Neutrophil (primary cell): ENCODE results near the gene VSNL1.

Experiments
- H3K27ac ChIP-seq: fragments of 200-600 bp; sonication (generic); 2 replicates; pipeline ENCODE4 v1.5.1; 2016; ENCODE audit warnings: mild to moderate bottlenecking, moderate library complexity
- H3K27me3 ChIP-seq: fragments of 200-600 bp; sonication (generic); 2 replicates; pipeline ENCODE4 v1.6.0; 2016; ENCODE audit warnings: mild to moderate bottlenecking
- H3K36me3 ChIP-seq: fragments of 200-600 bp; sonication (generic); 2 replicates; pipeline ENCODE4 v1.5.1; 2017
- H3K4me1 ChIP-seq, 2 experiments: fragments of 200-600 bp in 1 of 2; sonication (generic) in 1 of 2; 1 replicate in 1 of 2; 2 replicates in 1 of 2; pipeline versions ENCODE4 v1.5.1 to v1.6.1; 2013 to 2016; ENCODE audit warnings: low read depth in 1 of 2, low read length in 1 of 2, mild to moderate bottlenecking in 1 of 2, moderate library complexity in 1 of 2; ENCODE audit not compliant: control insufficient read depth in 1 of 2, insufficient read depth in 1 of 2
- H3K4me3 ChIP-seq, 2 experiments: fragments of 200-600 bp in 1 of 2; sonication (generic) in 1 of 2; 1 replicate in 1 of 2; 2 replicates in 1 of 2; pipeline ENCODE4 v1.5.1; 2013 to 2016; ENCODE audit warnings: low read depth in 1 of 2, low read length in 1 of 2, mild to moderate bottlenecking in 1 of 2, moderate library complexity in 1 of 2
- H3K9me3 ChIP-seq: fragments of 200-600 bp; sonication (generic); 2 replicates; pipeline ENCODE4 v1.5.1; 2016
- CTCF ChIP-seq: fragments of 200-600 bp; sonication (generic); IDR thresholded peaks from 2 replicates; pipeline ENCODE4 v1.5.1; 2016; ENCODE audit warnings: antibody characterized with exemption

VSNL1 gene

GRCh38 chr2:17590342-17590911 is 49.9 kb downstream of the VSNL1 start:
- no peak for TF ChIP-seq CTCF
- Histone ChIP-seq H3K27me3 (no peaks in the 10 kb centered on the region), H3K27ac (no peak overlapping the region), H3K36me3 (no peaks in the 10 kb centered on the region), H3K4me1 (no peaks in the 10 kb centered on the region), H3K9me3 (no peaks in the 10 kb centered on the region), H3K4me3 (no peak overlapping the region)

- Histone ChIP-seq H3K4me3 (no peak overlapping the region), H3K27ac (no peak overlapping the region), H3K27me3 (no peaks in the 10 kb centered on the region), H3K36me3 (no peaks in the 10 kb centered on the region), H3K4me1 (no peaks in the 10 kb centered on the region), H3K9me3 (no peaks in the 10 kb centered on the region)
- TF ChIP-seq CTCF, result no peak
Measured at GRCh38 chr2:17591846-17592245, 51.4 kb downstream of the VSNL1 start.

- no peak overlapping the region for H3K27ac ChIP-seq
- TF ChIP-seq CTCF, result no peak
- H3K9me3 ChIP-seq, result no peaks in the 10 kb centered on the region
- H3K27me3 ChIP-seq, result no peaks in the 10 kb centered on the region
- no peaks in the 10 kb centered on the region for H3K4me1 ChIP-seq
- H3K36me3 ChIP-seq, result no peaks in the 10 kb centered on the region
- no peak overlapping the region for H3K4me3 ChIP-seq
Measured at GRCh38 chr2:17592731-17593409, 52.4 kb downstream of the VSNL1 start.

GRCh38 chr2:17593445-17593840 is 52.9 kb downstream of the VSNL1 start:
- H3K4me3 ChIP-seq, result no peak overlapping the region
- no peaks in the 10 kb centered on the region for H3K4me1 ChIP-seq
- no peak overlapping the region for H3K27ac ChIP-seq
- H3K9me3 ChIP-seq, result no peaks in the 10 kb centered on the region
- TF ChIP-seq CTCF, result no peak
- H3K36me3 ChIP-seq, result no peaks in the 10 kb centered on the region
- H3K27me3 ChIP-seq, result no peaks in the 10 kb centered on the region

GRCh38 chr2:17593841-17594491 is 53.5 kb downstream of the VSNL1 start:
- H3K27ac ChIP-seq, result no peak overlapping the region
- H3K9me3 ChIP-seq, result no peaks in the 10 kb centered on the region
- H3K27me3 ChIP-seq, result no peaks in the 10 kb centered on the region
- H3K36me3 ChIP-seq, result no peaks in the 10 kb centered on the region
- no peak overlapping the region for H3K4me3 ChIP-seq
- H3K4me1 ChIP-seq, result no peaks in the 10 kb centered on the region
- TF ChIP-seq CTCF, result no peak
